HEK293 (cell line): Measurements from ENCODE around the gene INPPL1.

Experiments used
- CTCF ChIA-PET: fragments of 350-600 bp; formaldehyde crosslinking; extraction: SDS; loops from one replicate; lab custom pipeline; 2021; ENCODE audit warnings: antibody characterized with exemption; lab: Yijun Ruan, JAX
- POLR2A ChIA-PET: fragments of 300-600 bp; formaldehyde crosslinking; extraction: SDS; loops from one replicate; lab custom pipeline; 2020; ENCODE audit warnings: antibody characterized with exemption, inconsistent platforms; lab: Yijun Ruan, JAX
- H3K27ac ChIP-seq: fragments of 200-500 bp; sonication (Bioruptor generic); 2 replicates; pipeline ENCODE4 v1.5.1; 2014; ENCODE audit warnings: low read depth, low read length, control low read depth, inconsistent platforms; ENCODE audit errors: extremely low read depth
- H3K36me3 ChIP-seq, 2 experiments: fragments of 200-500 bp in 1 of 2; sonication (Bioruptor generic) in 1 of 2; 1 replicate in 1 of 2; 2 replicates in 1 of 2; pipeline ENCODE4 v1.5.1; 2014 to 2017; ENCODE audit warnings: inconsistent platforms in 2 of 2, low read length in 2 of 2; ENCODE audit not compliant: control insufficient read depth in 2 of 2, insufficient read depth in 1 of 2
- H3K4me1 ChIP-seq: fragments of 200-500 bp; sonication (Bioruptor generic); 2 replicates; pipeline ENCODE4 v1.5.1; 2014; ENCODE audit warnings: mild to moderate bottlenecking, low read length, inconsistent platforms; ENCODE audit not compliant: control insufficient read depth, insufficient read depth
- H3K4me3 ChIP-seq: 2 replicates; pipeline ENCODE4 v1.5.1; 2011; ENCODE audit warnings: low read depth, mild to moderate bottlenecking, control low read depth, low read length, moderate library complexity
- H3K9me3 ChIP-seq: fragments of 200-500 bp; sonication (Bioruptor generic); 2 replicates; pipeline ENCODE4 v1.5.1; 2014; ENCODE audit warnings: low read depth, low read length, inconsistent platforms; ENCODE audit not compliant: control insufficient read depth, insufficient read depth
- BCL11B ChIP-seq: fragments of 450-650 bp; formaldehyde crosslinking; IDR thresholded peaks from 2 replicates; pipeline ENCODE4 v1.5.1; 2016; ENCODE audit warnings: low read depth, missing biosample characterization, missing genetic modification characterization
- BCL6B ChIP-seq: fragments of 450-650 bp; formaldehyde crosslinking; IDR thresholded peaks from 2 replicates; pipeline ENCODE4 v1.5.1; 2017; ENCODE audit warnings: missing biosample characterization, missing genetic modification characterization
- KLF1 ChIP-seq: fragments of 450-650 bp; formaldehyde crosslinking; IDR thresholded peaks from 2 replicates; pipeline ENCODE4 v1.5.1; 2016; ENCODE audit warnings: missing biosample characterization, missing genetic modification characterization
- KLF7 ChIP-seq: fragments of 450-650 bp; formaldehyde crosslinking; IDR thresholded peaks from 2 replicates; pipeline ENCODE4 v1.5.1; 2016; ENCODE audit warnings: missing biosample characterization, missing genetic modification characterization, borderline replicate concordance
- PATZ1 ChIP-seq: fragments of 450-650 bp; formaldehyde crosslinking; IDR thresholded peaks from 2 replicates; pipeline ENCODE4 v1.5.1; 2016; ENCODE audit warnings: missing biosample characterization, missing genetic modification characterization
- SETDB1 ChIP-seq: IDR thresholded peaks from one replicate; pipeline ENCODE4 v1.6.1; 2017; ENCODE audit warnings: mild to moderate bottlenecking, low read length, moderate library complexity, mixed read lengths; ENCODE audit not compliant: insufficient read length
- SP3 ChIP-seq: fragments of 450-650 bp; formaldehyde crosslinking; IDR thresholded peaks from 2 replicates; pipeline ENCODE4 v1.5.1; 2016; ENCODE audit warnings: missing biosample characterization, missing genetic modification characterization
- YY2 ChIP-seq: fragments of 450-650 bp; formaldehyde crosslinking; IDR thresholded peaks from 2 replicates; pipeline ENCODE4 v1.5.1; 2016; ENCODE audit warnings: missing biosample characterization, missing genetic modification characterization
- ZNF146 ChIP-seq: fragments of 450-650 bp; formaldehyde crosslinking; IDR thresholded peaks from 2 replicates; pipeline ENCODE4 v1.5.1; 2016; ENCODE audit warnings: missing biosample characterization, missing genetic modification characterization
- ZNF157 ChIP-seq: fragments of 450-650 bp; formaldehyde crosslinking; IDR thresholded peaks from 2 replicates; pipeline ENCODE4 v1.5.1; 2016; ENCODE audit warnings: missing biosample characterization, missing genetic modification characterization
- ZNF221 ChIP-seq: fragments of 450-650 bp; formaldehyde crosslinking; IDR thresholded peaks from 2 replicates; pipeline ENCODE4 v1.5.1; 2017; ENCODE audit warnings: missing biosample characterization, missing genetic modification characterization, borderline replicate concordance
- ZNF23 ChIP-seq: fragments of 450-650 bp; formaldehyde crosslinking; IDR thresholded peaks from 2 replicates; pipeline ENCODE4 v1.5.1; 2016; ENCODE audit warnings: missing biosample characterization, missing genetic modification characterization, borderline replicate concordance
- ZNF274 ChIP-seq, 2 experiments: fragments of 200-500 bp in 1 of 2; fragments of 450-650 bp in 1 of 2; sonication (Bioruptor generic) in 1 of 2; formaldehyde crosslinking in 1 of 2; IDR thresholded peaks; 2 replicates each; pipeline versions ENCODE4 v1.5.1 to v1.6.1; 2014 to 2016; ENCODE audit warnings: borderline replicate concordance in 1 of 2, inconsistent platforms in 1 of 2, low read length in 1 of 2, missing biosample characterization in 1 of 2, missing genetic modification characterization in 1 of 2
- ZNF292 ChIP-seq: fragments of 450-650 bp; formaldehyde crosslinking; IDR thresholded peaks from 2 replicates; pipeline ENCODE4 v1.5.1; 2016; ENCODE audit warnings: low read depth, missing biosample characterization, missing genetic modification characterization, borderline replicate concordance
- ZNF354C ChIP-seq: fragments of 450-650 bp; formaldehyde crosslinking; IDR thresholded peaks from 2 replicates; pipeline ENCODE4 v1.5.1; 2016; ENCODE audit warnings: missing biosample characterization, missing genetic modification characterization, low read depth, borderline replicate concordance
- ZNF366 ChIP-seq: fragments of 450-650 bp; formaldehyde crosslinking; conservative IDR thresholded peaks from 2 replicates; pipeline ENCODE4 v1.5.1; 2016; ENCODE audit warnings: missing biosample characterization, missing genetic modification characterization
- ZNF426 ChIP-seq: fragments of 450-650 bp; formaldehyde crosslinking; IDR thresholded peaks from 2 replicates; pipeline ENCODE4 v1.5.1; 2017; ENCODE audit warnings: missing biosample characterization, missing genetic modification characterization, mild to moderate bottlenecking, inconsistent platforms, moderate library complexity
- ZNF433 ChIP-seq: fragments of 450-650 bp; formaldehyde crosslinking; IDR thresholded peaks from 2 replicates; pipeline ENCODE4 v1.5.1; 2016; ENCODE audit warnings: missing biosample characterization, missing genetic modification characterization, low read depth
- ZNF521 ChIP-seq: fragments of 450-650 bp; formaldehyde crosslinking; IDR thresholded peaks from 2 replicates; pipeline ENCODE4 v1.5.1; 2017; ENCODE audit warnings: missing biosample characterization, mild to moderate bottlenecking, missing genetic modification characterization
- ZNF544 ChIP-seq: fragments of 450-650 bp; formaldehyde crosslinking; IDR thresholded peaks from 2 replicates; pipeline ENCODE4 v1.5.0; 2017; ENCODE audit warnings: missing biosample characterization, missing genetic modification characterization
- ZNF548 ChIP-seq: fragments of 450-650 bp; formaldehyde crosslinking; IDR thresholded peaks from 2 replicates; pipeline ENCODE4 v1.5.1; 2016; ENCODE audit warnings: missing biosample characterization, missing genetic modification characterization
- ZNF549 ChIP-seq: fragments of 450-650 bp; IDR thresholded peaks from 2 replicates; pipeline ENCODE4 v1.5.1; 2018; ENCODE audit warnings: missing biosample characterization, missing genetic modification characterization, mild to moderate bottlenecking, inconsistent platforms, moderate library complexity
- ZNF580 ChIP-seq: fragments of 450-650 bp; formaldehyde crosslinking; IDR thresholded peaks from 2 replicates; pipeline ENCODE4 v1.5.1; 2016; ENCODE audit warnings: missing biosample characterization, missing genetic modification characterization
- ZNF585B ChIP-seq: fragments of 450-650 bp; formaldehyde crosslinking; IDR thresholded peaks from 2 replicates; pipeline ENCODE4 v1.5.1; 2016; ENCODE audit warnings: missing biosample characterization, missing genetic modification characterization
- ZNF701 ChIP-seq: fragments of 450-650 bp; formaldehyde crosslinking; IDR thresholded peaks from 2 replicates; pipeline ENCODE4 v1.5.1; 2016; ENCODE audit warnings: missing biosample characterization, missing genetic modification characterization
- TF ChIP-seq, protein P1 (sequence below): fragments of 450-650 bp; formaldehyde crosslinking; IDR thresholded peaks from 2 replicates; pipeline ENCODE4 v1.5.1; 2016; ENCODE audit warnings: missing biosample characterization, missing genetic modification characterization

Gene INPPL1

GRCh38 chr11:72240461-72241290 lies 16.1 kb downstream of the INPPL1 start:
- POLR2A ChIA-PET: interaction anchor here (0.8 kb wide), 1 partner anchor 10 kb away, joined by 3 read pairs; no protein-coding TSS in a partner anchor
- H3K27ac ChIP-seq: no peak overlapping the region
- no peak overlapping the region for H3K4me3 ChIP-seq

DNA sequence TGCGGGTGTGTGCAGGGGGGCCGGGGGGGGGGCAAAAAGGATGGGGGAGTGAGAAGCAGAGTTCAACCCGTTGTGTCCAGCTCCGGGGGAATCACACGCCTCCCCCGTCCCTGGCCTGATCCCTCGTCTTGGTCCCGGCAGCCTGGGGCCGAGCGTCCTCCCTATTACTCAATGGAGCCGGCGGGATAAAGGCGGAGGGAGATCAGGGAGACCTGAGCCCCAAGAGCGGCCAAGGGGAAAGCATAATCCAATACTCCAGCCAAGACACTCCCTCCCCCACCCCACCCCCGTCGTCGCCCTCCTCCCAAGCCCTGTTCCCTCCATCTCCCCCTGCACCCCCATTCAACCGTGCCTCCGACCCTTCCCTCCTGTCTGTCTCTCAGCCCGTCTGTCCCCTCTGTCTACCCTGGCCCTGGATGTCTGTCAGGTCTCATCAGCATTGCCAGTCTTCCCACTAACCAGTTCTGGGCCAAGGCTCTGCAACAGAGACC lies 16.8 kb downstream of the INPPL1 start:
- POLR2A ChIA-PET: interaction anchor here (0.8 kb wide), 1 partner anchor 11 kb away, joined by 3 read pairs; no protein-coding TSS in a partner anchor
- H3K4me3 ChIP-seq: no peak overlapping the region
- H3K9me3 ChIP-seq: no peaks in the 10 kb centered on the region
- no peaks in the 10 kb centered on the region for H3K4me1 ChIP-seq
- no peak overlapping the region for H3K27ac ChIP-seq
- TF ChIP-seq KLF7 (no peak), PATZ1 (tag by site-specific recombination) (no peak), YY2 (tag by site-specific recombination) (no peak), ZNF585B (no peak), ZNF23 (tag by site-specific recombination) (no peak), ZNF221 (tag by site-specific recombination) (no peak), ZNF548 (no peak), ZNF433 (tag by site-specific recombination) (no peak)
- TF ChIP-seq, all 188 proteins: peak for 0
- H3K36me3 ChIP-seq: peaks cover 0 to 24% of the 10 kb centered on the region in 2 experiments; a peak in 1 of 3 replicates
- CTCF ChIA-PET: interaction anchor here (1.2 kb wide), 1 partner anchor 170 kb away, joined by 3 read pairs; no protein-coding TSS in a partner anchor

More at GRCh38 chr11:72240461-72241290, 16.1 kb downstream of the INPPL1 start:
- H3K4me1 ChIP-seq: no peaks in the 10 kb centered on the region
- no peaks in the 10 kb centered on the region for H3K9me3 ChIP-seq
- no peak for TF ChIP-seq ZNF521 (tag by site-specific recombination)
- no peak for TF ChIP-seq ZNF580 (tag by site-specific recombination)
- no peak for TF ChIP-seq ZNF549 (tag by site-specific recombination)
- no peak for TF ChIP-seq ZNF292 (tag by site-specific recombination)
- no peak for TF ChIP-seq ZNF426
- TF ChIP-seq, protein P1, sequence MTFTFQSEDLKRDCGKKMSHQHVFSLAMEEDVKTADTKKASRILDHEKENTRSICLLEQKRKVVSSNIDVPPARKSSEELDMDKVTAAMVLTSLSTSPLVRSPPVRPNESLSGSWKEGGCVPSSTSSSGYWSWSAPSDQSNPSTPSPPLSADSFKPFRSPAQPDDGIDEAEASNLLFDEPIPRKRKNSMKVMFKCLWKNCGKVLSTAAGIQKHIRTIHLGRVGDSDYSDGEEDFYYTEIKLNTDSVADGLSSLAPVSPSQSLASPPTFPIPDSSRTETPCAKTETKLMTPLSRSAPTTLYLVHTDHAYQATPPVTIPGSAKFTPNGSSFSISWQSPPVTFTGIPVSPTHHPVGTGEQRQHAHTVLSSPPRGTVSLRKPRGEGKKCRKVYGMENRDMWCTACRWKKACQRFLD (tag by site-specific recombination): no peak
- TF ChIP-seq BCL6B (tag by site-specific recombination): no peak
- TF ChIP-seq ZNF544 (tag by site-specific recombination): no peak
- TF ChIP-seq SP3 (tag by site-specific recombination): no peak
- TF ChIP-seq ZNF274 (IDR thresholded peaks at IDR 0.05; ENCODE audit: low read length): no peak
- TF ChIP-seq ZNF274 (tag by site-specific recombination; IDR thresholded peaks at IDR 0.05; ENCODE audit: borderline replicate concordance): no peak
- TF ChIP-seq ZNF354C (tag by site-specific recombination): no peak
- no peak for TF ChIP-seq BCL11B
- TF ChIP-seq ZNF157: no peak
- TF ChIP-seq ZNF366: no peak
- no peak for TF ChIP-seq ZNF701 (tag by site-specific recombination)
- TF ChIP-seq KLF1 (tag by site-specific recombination): no peak
- no peak for TF ChIP-seq SETDB1
- no peak for TF ChIP-seq ZNF146 (tag by site-specific recombination)
- TF ChIP-seq, all 188 proteins: peak for 0
- H3K36me3 ChIP-seq: peaks cover 0 to 31% of the 10 kb centered on the region in 2 experiments; a peak in 1 of 3 replicates
- CTCF ChIA-PET: interaction anchor here (0.7 to 1.2 kb wide), 3 partner anchors 140 to 190 kb away, joined by 3 to 4 read pairs (median 3); no protein-coding TSS in a partner anchor
